T47D (cell line): Measurements from ENCODE around the gene ARFIP1.
"Not testable (repeated sequence)": the region's sequence is repeated elsewhere in the genome, so short reads cannot be mapped to it uniquely, and the experiment has no call there.

Experiments used
- DNase-seq, 2 experiments: peaks; one replicate each; pipeline versions ENCODE4 v3.0.0 to v3.0.0-alpha.2; 2011 to 2012; ENCODE audit warnings: low read depth in 1 of 2, low spot score in 1 of 2
- JUND ChIP-seq: IDR thresholded peaks from 2 replicates; pipeline ENCODE4 v1.6.1; 2012; ENCODE audit warnings: low read depth
- in situ Hi-C: cut with HindIII; loops from 2 replicates; pipeline ENCODE4 v1.10.0; 2016; ENCODE audit warnings: low sequenced_read_pairs, low pct_unique_long_range_greater_than_20kb

The ARFIP1 gene

GRCh38 chr4:152828122-152828521 lies 48.4 kb downstream of the ARFIP1 start:
- in situ Hi-C loops = no loop called here
- no peak for DNase-seq
- TF ChIP-seq JUND = no peak

- TF ChIP-seq JUND = no peak
- in situ Hi-C loops = no loop called here
- no peak for DNase-seq
Measured at GRCh38 chr4:152831416-152831815, 51.7 kb downstream of the ARFIP1 start.

- in situ Hi-C loops = no loop called here
- no peak for DNase-seq
- TF ChIP-seq JUND = no peak
Measured at GRCh38 chr4:152836936-152837335, 57.2 kb downstream of the ARFIP1 start.

GRCh38 chr4:152839729-152840128 lies 60.0 kb downstream of the ARFIP1 start:
- in situ Hi-C loops, DNase-seq: not testable (repeated sequence)

- in situ Hi-C loops = no loop called here
- no peak for DNase-seq
- TF ChIP-seq JUND = no peak
Measured at GRCh38 chr4:152843481-152844090, 63.8 kb downstream of the ARFIP1 start.

GRCh38 chr4:152847376-152847775 lies 67.6 kb downstream of the ARFIP1 start:
- no peak for DNase-seq
- in situ Hi-C loops = no loop called here
- TF ChIP-seq JUND = no peak

- in situ Hi-C loops = no loop called here
- TF ChIP-seq JUND = no peak
- no peak for DNase-seq
Measured at GRCh38 chr4:152848508-152848907, 68.8 kb downstream of the ARFIP1 start.

- in situ Hi-C loops = no loop called here
- DNase-seq = no peak
- TF ChIP-seq JUND = no peak
Measured at GRCh38 chr4:152849350-152849749, 69.6 kb downstream of the ARFIP1 start.

- DNase-seq = no peak
- no peak for TF ChIP-seq JUND
- in situ Hi-C loops = no loop called here
Measured at GRCh38 chr4:152850377-152850776, 70.6 kb downstream of the ARFIP1 start.

GRCh38 chr4:152851226-152851625 lies 71.5 kb downstream of the ARFIP1 start:
- in situ Hi-C loops = no loop called here
- no peak for DNase-seq
- no peak for TF ChIP-seq JUND

- in situ Hi-C loops = no loop called here
- no peak for TF ChIP-seq JUND
- no peak for DNase-seq
Measured at GRCh38 chr4:152853293-152853692, 73.5 kb downstream of the ARFIP1 start.

- in situ Hi-C loops, DNase-seq: not testable (repeated sequence)
Measured at GRCh38 chr4:152854016-152854415, 74.3 kb downstream of the ARFIP1 start.

- in situ Hi-C loops = no loop called here
- TF ChIP-seq JUND = no peak
- DNase-seq = no peak
Measured at GRCh38 chr4:152856960-152857359, 77.2 kb downstream of the ARFIP1 start.

- TF ChIP-seq JUND = no peak
- in situ Hi-C loops = no loop called here
- no peak for DNase-seq
Measured at GRCh38 chr4:152858934-152859333, 79.2 kb downstream of the ARFIP1 start.

- DNase-seq = peak in 1 of 2 experiments; percentile 56
- TF ChIP-seq JUND = no peak
- in situ Hi-C loops = no loop called here
Measured at GRCh38 chr4:152860046-152860445, 80.3 kb downstream of the ARFIP1 start.
